ENCODE measurements around the gene IFI27L1.
A peak's percentile ranks its signal among the peaks of the same experiment; 100 is the strongest.

Gene IFI27L1

GRCh38 chr14:94075008-94075407 is 6.1 kb upstream of the IFI27L1 start:
- Histone ChIP-seq H3K4me3 (no peak overlapping the region), H3K27ac (no peak overlapping the region)

GRCh38 chr14:94077111-94077821 is 3.8 kb upstream of the IFI27L1 start:
- Histone ChIP-seq H3K27ac (no peak overlapping the region), H3K4me3 (peak overlapping the region in 1 of 7 experiments; percentile 83)

GRCh38 chr14:94077823-94078222 is 3.3 kb upstream of the IFI27L1 start:
- Histone ChIP-seq H3K4me3 (peak overlapping the region in 1 of 7 experiments; percentile 83), H3K27ac (no peak overlapping the region)

- peak overlapping the region; percentile 72 to 99 (median 89) for H3K4me3 ChIP-seq
- peak overlapping the region; percentile 79 to 98 (median 93) for H3K27ac ChIP-seq
Measured at GRCh38 chr14:94079891-94080620, 1.1 kb upstream of the IFI27L1 start.

GRCh38 chr14:94081386-94081820 is 293 bp downstream of the IFI27L1 start:
- H3K27ac ChIP-seq = peak overlapping the region in 20 of 21 experiments; percentile 50 to 98 (median 94)
- peak overlapping the region; percentile 72 to 99 (median 89) for H3K4me3 ChIP-seq

GRCh38 chr14:94087891-94088290 is 6.8 kb downstream of the IFI27L1 start:
- H3K27ac ChIP-seq = no peak overlapping the region
- no peak overlapping the region for H3K4me3 ChIP-seq

GRCh38 chr14:94088516-94088915 is 7.4 kb downstream of the IFI27L1 start:
- no peak overlapping the region for H3K27ac ChIP-seq
- H3K4me3 ChIP-seq = no peak overlapping the region

GRCh38 chr14:94089479-94089878 is 8.4 kb downstream of the IFI27L1 start:
- Histone ChIP-seq H3K27ac (no peak overlapping the region), H3K4me3 (no peak overlapping the region)

GRCh38 chr14:94093418-94093817 is 12.3 kb downstream of the IFI27L1 start:
- H3K27ac ChIP-seq = no peak overlapping the region
- no peak overlapping the region for H3K4me3 ChIP-seq

GRCh38 chr14:94097091-94097490 is 16.0 kb downstream of the IFI27L1 start:
- Histone ChIP-seq H3K4me3 (no peak overlapping the region), H3K27ac (no peak overlapping the region)

- Histone ChIP-seq H3K27ac (no peak overlapping the region), H3K4me3 (no peak overlapping the region)
Measured at GRCh38 chr14:94098326-94098992, 17.3 kb downstream of the IFI27L1 start.

- Histone ChIP-seq H3K27ac (no peak overlapping the region), H3K4me3 (no peak overlapping the region)
Measured at GRCh38 chr14:94099006-94099405, 17.9 kb downstream of the IFI27L1 start.

GRCh38 chr14:94100847-94101246 is 19.7 kb downstream of the IFI27L1 start:
- no peak overlapping the region for H3K27ac ChIP-seq

GRCh38 chr14:94101748-94102147 is 20.6 kb downstream of the IFI27L1 start:
- H3K27ac ChIP-seq = no peak overlapping the region
- H3K4me3 ChIP-seq = no peak overlapping the region

More at GRCh38 chr14:94100847-94101246, 19.7 kb downstream of the IFI27L1 start:
- no peak overlapping the region for H3K4me3 ChIP-seq

GRCh38 chr14:94102768-94103482 is 21.8 kb downstream of the IFI27L1 start:
- H3K4me3 ChIP-seq = no peak overlapping the region
- H3K27ac ChIP-seq = no peak overlapping the region

- H3K4me3 ChIP-seq = no peak overlapping the region
- no peak overlapping the region for H3K27ac ChIP-seq
Measured at GRCh38 chr14:94103554-94104150, 22.5 kb downstream of the IFI27L1 start.

GRCh38 chr14:94104731-94105130 is 23.6 kb downstream of the IFI27L1 start:
- H3K4me3 ChIP-seq = no peak overlapping the region
- H3K27ac ChIP-seq = no peak overlapping the region

- H3K27ac ChIP-seq = peak overlapping the region in 20 of 21 experiments; percentile 30 to 95 (median 72)
- no peak overlapping the region for H3K4me3 ChIP-seq
Measured at GRCh38 chr14:94109915-94110250, 28.8 kb downstream of the IFI27L1 start.

GRCh38 chr14:94110552-94111181 is 29.6 kb downstream of the IFI27L1 start, which contains the start of gene IFI27:
IFI27 (plus strand) TSS chr14:94110736.
- H3K4me3 ChIP-seq = peak within 1 kb of the TSS; percentile 30 to 49 (median 32)
- peak within 1 kb of the TSS; percentile 50 to 95 (median 75) for H3K27ac ChIP-seq
